Measurements from ENCODE around the gene UFSP1.

The UFSP1 gene

DNA sequence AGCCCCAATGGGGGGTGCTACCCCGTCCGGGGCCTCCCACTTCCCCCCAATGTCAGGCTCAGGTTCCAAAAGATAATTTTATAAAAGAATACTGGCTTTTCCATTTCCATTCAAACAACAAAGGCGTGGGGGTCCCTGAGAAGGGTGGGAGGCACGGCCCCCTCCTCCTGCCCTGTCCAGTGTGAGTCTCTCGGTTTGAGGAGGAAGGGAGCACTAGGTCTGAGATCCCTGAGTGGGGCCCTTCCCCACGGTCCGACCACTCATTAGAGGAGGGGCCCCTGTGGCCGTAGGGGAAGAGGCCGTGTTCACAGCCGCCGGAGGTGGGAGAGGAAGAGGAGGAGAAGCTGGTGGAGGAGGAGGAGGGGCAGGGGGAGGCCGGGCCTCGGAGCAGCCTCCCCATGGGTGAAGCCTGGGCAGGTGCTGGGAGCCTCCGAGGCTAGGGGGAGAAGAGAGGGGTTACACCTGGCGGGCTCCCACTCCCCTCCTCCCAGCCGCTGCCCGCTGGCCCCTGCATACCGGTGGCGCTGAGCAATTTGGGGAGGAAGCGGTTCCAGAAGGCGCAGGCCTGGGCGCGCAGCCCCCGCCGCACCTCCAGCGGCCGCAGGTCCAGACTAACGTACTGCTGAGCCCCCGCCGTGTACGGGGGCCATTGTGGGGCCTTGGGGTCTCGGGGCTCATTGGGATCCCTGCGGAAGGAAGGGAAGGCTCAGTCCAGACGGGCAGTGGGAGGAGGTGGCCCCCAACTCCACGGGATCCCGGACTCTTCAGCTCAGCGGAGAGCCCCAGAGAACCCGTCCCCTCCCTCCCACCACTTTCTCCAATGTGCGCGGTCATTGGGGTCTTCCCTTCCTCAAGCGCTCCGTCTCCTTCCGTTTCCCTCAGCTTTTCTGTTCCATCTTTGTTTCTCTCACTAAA lies 1.4 kb upstream of the UFSP1 start:
- H3K4me3 ChIP-seq (ENCODE audit: low read length): peak overlapping the region; percentile 68
- no peak for DNase-seq (ENCODE audit: low read depth)
- TF ChIP-seq, protein P1, sequence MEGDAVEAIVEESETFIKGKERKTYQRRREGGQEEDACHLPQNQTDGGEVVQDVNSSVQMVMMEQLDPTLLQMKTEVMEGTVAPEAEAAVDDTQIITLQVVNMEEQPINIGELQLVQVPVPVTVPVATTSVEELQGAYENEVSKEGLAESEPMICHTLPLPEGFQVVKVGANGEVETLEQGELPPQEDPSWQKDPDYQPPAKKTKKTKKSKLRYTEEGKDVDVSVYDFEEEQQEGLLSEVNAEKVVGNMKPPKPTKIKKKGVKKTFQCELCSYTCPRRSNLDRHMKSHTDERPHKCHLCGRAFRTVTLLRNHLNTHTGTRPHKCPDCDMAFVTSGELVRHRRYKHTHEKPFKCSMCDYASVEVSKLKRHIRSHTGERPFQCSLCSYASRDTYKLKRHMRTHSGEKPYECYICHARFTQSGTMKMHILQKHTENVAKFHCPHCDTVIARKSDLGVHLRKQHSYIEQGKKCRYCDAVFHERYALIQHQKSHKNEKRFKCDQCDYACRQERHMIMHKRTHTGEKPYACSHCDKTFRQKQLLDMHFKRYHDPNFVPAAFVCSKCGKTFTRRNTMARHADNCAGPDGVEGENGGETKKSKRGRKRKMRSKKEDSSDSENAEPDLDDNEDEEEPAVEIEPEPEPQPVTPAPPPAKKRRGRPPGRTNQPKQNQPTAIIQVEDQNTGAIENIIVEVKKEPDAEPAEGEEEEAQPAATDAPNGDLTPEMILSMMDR (conservative IDR thresholded peaks at IDR 0.05; ENCODE audit: low read length): no peak

DNA sequence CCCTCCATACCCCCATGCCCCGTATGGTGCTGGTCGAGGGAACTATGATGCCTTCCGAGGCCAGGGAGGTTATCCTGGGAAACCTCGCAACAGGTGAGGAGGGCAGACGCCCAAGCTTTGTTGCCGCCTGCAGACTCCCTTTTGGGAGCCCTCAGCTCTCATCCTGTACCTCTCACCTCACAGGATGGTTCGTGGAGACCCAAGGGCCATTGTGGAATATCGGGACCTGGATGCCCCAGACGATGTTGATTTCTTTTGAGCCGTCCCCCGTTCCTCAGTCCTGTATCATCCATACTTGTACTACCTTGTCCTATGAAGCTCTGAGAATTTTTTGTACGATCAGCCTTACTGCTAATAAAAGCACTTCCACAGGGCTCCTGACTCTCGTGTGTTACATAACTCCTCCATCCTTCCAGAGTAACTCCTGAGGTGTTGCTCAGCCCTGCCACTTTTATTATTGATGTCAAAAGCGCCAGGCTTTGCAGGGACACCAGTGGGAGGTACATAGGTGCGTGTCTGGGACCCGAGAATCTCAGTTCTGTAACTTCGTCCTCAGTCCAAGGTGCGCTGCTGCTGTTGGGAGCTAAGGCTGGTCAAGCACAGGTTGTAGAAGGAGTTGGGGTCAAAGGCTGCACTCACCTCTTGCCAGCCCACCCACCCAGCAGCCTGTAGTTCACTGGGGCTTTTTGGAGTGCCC lies 1.1 kb downstream of the UFSP1 start:
- TF ChIP-seq, protein P1 (conservative IDR thresholded peaks at IDR 0.05; ENCODE audit: low read length): no peak
- no peak for DNase-seq (ENCODE audit: low read depth)
- H3K4me3 ChIP-seq (ENCODE audit: low read length): peak overlapping the region; percentile 74

GRCh38 chr7:100887516-100888290 lies 1.8 kb downstream of the UFSP1 start:
- no peak for DNase-seq (ENCODE audit: low read depth)
- TF ChIP-seq, protein P1 (conservative IDR thresholded peaks at IDR 0.05; ENCODE audit: low read length): no peak
- H3K4me3 ChIP-seq (ENCODE audit: low read length): peak overlapping the region; percentile 74

GRCh38 chr7:100886936-100887515 lies 2.5 kb downstream of the UFSP1 start:
- DNase-seq (ENCODE audit: low read depth): no peak
- H3K4me3 ChIP-seq (ENCODE audit: low read length): no peak overlapping the region
- TF ChIP-seq, protein P1 (conservative IDR thresholded peaks at IDR 0.05; ENCODE audit: low read length): no peak

DNA sequence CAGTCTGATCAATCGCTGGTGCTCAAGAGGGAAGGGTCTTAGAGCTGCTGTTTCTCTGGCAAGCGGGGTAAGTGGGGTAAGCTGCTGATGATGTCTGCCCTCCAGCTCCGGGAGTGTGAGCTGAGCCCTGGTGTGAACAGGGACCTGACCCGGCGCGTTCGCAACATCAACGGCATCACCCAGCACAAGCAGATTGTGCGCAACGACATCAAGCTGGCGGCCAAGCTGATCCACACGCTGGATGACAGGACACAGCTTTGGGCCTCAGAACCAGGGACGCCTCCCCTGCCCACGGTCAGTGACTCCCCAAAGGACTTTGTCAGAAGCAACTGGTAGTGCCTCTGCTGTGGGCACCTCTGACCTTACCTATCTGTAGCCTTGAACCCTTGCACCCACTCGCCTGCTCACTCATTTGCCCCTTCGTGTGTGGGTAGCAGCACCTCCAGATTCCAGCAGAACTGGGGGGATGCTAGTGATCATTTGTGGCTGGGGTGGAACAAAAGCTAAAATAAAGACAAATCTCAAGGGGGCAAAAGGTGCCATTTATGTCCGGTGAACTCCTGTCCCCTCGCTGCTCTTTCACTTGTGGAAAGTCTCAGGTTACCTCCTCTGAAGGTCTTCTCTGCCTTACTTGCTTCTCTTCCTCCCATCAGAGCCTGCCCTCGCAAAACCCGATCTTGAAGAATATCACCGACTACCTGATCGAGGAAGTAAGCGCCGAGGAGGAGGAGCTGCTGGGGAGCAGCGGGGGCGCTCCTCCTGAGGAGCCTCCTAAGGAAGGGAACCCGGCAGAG lies 3.2 kb downstream of the UFSP1 start:
- TF ChIP-seq, protein P1 (conservative IDR thresholded peaks at IDR 0.05; ENCODE audit: low read length): no peak
- no peak for DNase-seq (ENCODE audit: low read depth)
- no peak overlapping the region for H3K4me3 ChIP-seq (ENCODE audit: low read length)
